Progenitor cell of endocrine pancreas (in vitro differentiated cells): Measurements from ENCODE around the gene PAIP1. TPM values are rescaled to one million over a fixed set of nuclear protein-coding genes. Genes with fewer than 3 reads are reported as not detected.

Source experiments
- DNase-seq: peaks from one replicate; pipeline ENCODE4 v3.0.0; 2021; ENCODE audit warnings: low spot score; ENCODE audit not compliant: unreplicated experiment
- H3K27ac Mint-ChIP-seq: 2 replicates; pipeline ENCODE4 v1.8.0; 2021; ENCODE audit warnings: mild to moderate bottlenecking, moderate library complexity, mixed read lengths
- H3K27me3 Mint-ChIP-seq: 2 replicates; pipeline ENCODE4 v1.8.0; 2021; ENCODE audit warnings: mixed read lengths
- H3K36me3 Mint-ChIP-seq: 2 replicates; pipeline ENCODE4 v1.8.0; 2022; ENCODE audit warnings: mixed read lengths; ENCODE audit not compliant: insufficient read depth
- H3K4me1 Mint-ChIP-seq: 2 replicates; pipeline ENCODE4 v1.8.0; 2021; ENCODE audit warnings: low read depth, mixed read lengths
- H3K4me3 Mint-ChIP-seq: 2 replicates; pipeline ENCODE4 v1.8.0; 2021; ENCODE audit warnings: low read depth, mild to moderate bottlenecking, moderate library complexity, mixed read lengths
- H3K9me3 Mint-ChIP-seq: 2 replicates; pipeline ENCODE4 v1.8.0; 2021; ENCODE audit warnings: low read depth, mixed read lengths
- CTCF ChIP-seq: fragments of 200-600 bp; sonication (generic); IDR thresholded peaks from one replicate; pipeline ENCODE4 v1.5.0; 2021; ENCODE audit warnings: antibody characterized with exemption, mild to moderate bottlenecking; ENCODE audit not compliant: unreplicated experiment
- total RNA-seq: library from RNA; stranded (reverse); gene quantifications from 2 replicates; pipeline ENCODE4 v1.2.1, GENCODE V29; 2021

The PAIP1 gene
- total RNA-seq, 1 donor from 2014 or later: 124 TPM

GRCh38 chr5:43569236-43569746, 12.4 kb upstream of the PAIP1 start:
- no peak for DNase-seq
- Mint-ChIP-seq H3K4me1 (no peaks in the 10 kb centered on the region), H3K36me3 (no peaks in the 10 kb centered on the region), H3K27ac (no peak overlapping the region), H3K27me3 (no peaks in the 10 kb centered on the region), H3K9me3 (no peaks in the 10 kb centered on the region), H3K4me3 (no peak overlapping the region)
- TF ChIP-seq CTCF: no peak

GRCh38 chr5:43567967-43568366, 11.1 kb upstream of the PAIP1 start:
- no peak for TF ChIP-seq CTCF
- Mint-ChIP-seq H3K4me1 (peaks cover 2% of the 10 kb centered on the region), H3K4me3 (no peak overlapping the region), H3K27me3 (no peaks in the 10 kb centered on the region), H3K36me3 (no peaks in the 10 kb centered on the region), H3K9me3 (no peaks in the 10 kb centered on the region), H3K27ac (no peak overlapping the region)
- no peak for DNase-seq

GRCh38 chr5:43565043-43565442, 8.2 kb upstream of the PAIP1 start:
- Mint-ChIP-seq H3K9me3 (no peaks in the 10 kb centered on the region), H3K36me3 (no peaks in the 10 kb centered on the region), H3K27ac (no peak overlapping the region), H3K4me3 (no peak overlapping the region), H3K27me3 (no peaks in the 10 kb centered on the region), H3K4me1 (peaks cover 2% of the 10 kb centered on the region)
- no peak for DNase-seq
- TF ChIP-seq CTCF: no peak

- no peak for DNase-seq
- no peak overlapping the region for H3K27ac Mint-ChIP-seq
- no peak overlapping the region for H3K4me3 Mint-ChIP-seq
- no peaks in the 10 kb centered on the region for H3K9me3 Mint-ChIP-seq
- no peaks in the 10 kb centered on the region for H3K27me3 Mint-ChIP-seq
- TF ChIP-seq CTCF: no peak
- no peaks in the 10 kb centered on the region for H3K36me3 Mint-ChIP-seq
- H3K4me1 Mint-ChIP-seq: peaks cover 2% of the 10 kb centered on the region
Measured at GRCh38 chr5:43564289-43564850, 7.5 kb upstream of the PAIP1 start.

GRCh38 chr5:43563321-43563720, 6.4 kb upstream of the PAIP1 start:
- Mint-ChIP-seq H3K4me1 (peaks cover 2% of the 10 kb centered on the region), H3K4me3 (no peak overlapping the region), H3K27ac (no peak overlapping the region), H3K36me3 (no peaks in the 10 kb centered on the region), H3K27me3 (no peaks in the 10 kb centered on the region), H3K9me3 (no peaks in the 10 kb centered on the region)
- no peak for DNase-seq
- TF ChIP-seq CTCF: no peak
